GM12878 (cell line): ENCODE measurements around the gene INO80. TPM values are rescaled to one million over a fixed set of nuclear protein-coding genes. Genes with fewer than 3 reads are reported as not detected.

Source experiments
- ATAC-seq: fragments of 200-7000 bp; cut with Tn5 transposase; 3 replicates; pipeline ENCODE4 v1.9.1; 2020; ENCODE audit warnings: mild to moderate bottlenecking, moderate library complexity
- BruUV-seq: library from RNA; stranded (reverse); fragments of 400-500 nt; replicated peaks from 2 replicates; lab custom pipeline; 2021; lab: Mats Ljungman, UMichigan
- CTCF ChIA-PET: fragments of 300-600 bp; sonication (Branson Sonifier 250); formaldehyde crosslinking; extraction: SDS; loops from one replicate; lab custom pipeline; 2021; ENCODE audit warnings: inconsistent platforms; lab: Yijun Ruan, JAX
- POLR2A ChIA-PET: fragments of 350-600 bp; formaldehyde crosslinking; extraction: SDS; loops from one replicate; lab custom pipeline; 2021; ENCODE audit warnings: inconsistent platforms; lab: Charles Lee
- RAD21 ChIA-PET: fragments of 300-600 bp; sonication (Branson Sonifier 250); formaldehyde crosslinking; loops from one replicate; lab custom pipeline; 2023; ENCODE audit warnings: antibody characterized with exemption; ENCODE audit not compliant: unreplicated experiment; lab: Charles Lee
- SMC1A ChIA-PET: fragments of 300-600 bp; sonication (Branson Sonifier 250); formaldehyde crosslinking; loops from one replicate; lab custom pipeline; 2023; ENCODE audit not compliant: unreplicated experiment, uncharacterized antibody; lab: Charles Lee
- DNase-seq: peaks from one replicate; pipeline ENCODE4 v3.0.0-alpha.2; 2011; ENCODE audit warnings: low read depth, low spot score
- FAIRE-seq: peaks from 3 replicates; lab custom pipeline; 2011; peaks lifted over from hg19 to GRCh38; lab: Jason Lieb, UNC
- H2AFZ ChIP-seq: 2 replicates; pipeline ENCODE4 v1.6.0; 2011; ENCODE audit warnings: low read depth, low read length, control low read depth; ENCODE audit not compliant: control insufficient read depth
- H3K27ac ChIP-seq: 2 replicates; pipeline ENCODE4 v1.5.1; 2011; ENCODE audit warnings: control low read depth; ENCODE audit not compliant: control insufficient read depth, insufficient read depth
- H3K27me3 ChIP-seq, 2 experiments: replicated peaks in 1 of 2; 2 replicates each; pipeline versions ENCODE4 v1.6.0 to v1.6.1; 2011; ENCODE audit warnings: low read length in 1 of 2; ENCODE audit not compliant: control insufficient read depth in 2 of 2, insufficient read depth in 2 of 2
- H3K36me3 ChIP-seq, 2 experiments: 2 replicates each; pipeline ENCODE4 v1.5.1; 2011; ENCODE audit warnings: low read length in 1 of 2; ENCODE audit not compliant: control insufficient read depth in 2 of 2, insufficient read depth in 2 of 2
- H3K4me1 ChIP-seq: 2 replicates; pipeline ENCODE4 v1.6.1; 2011; ENCODE audit warnings: mild to moderate bottlenecking, low read length, moderate library complexity, mixed read lengths; ENCODE audit not compliant: control insufficient read depth, insufficient read depth
- H3K4me2 ChIP-seq: 2 replicates; pipeline ENCODE4 v1.6.0; 2011; ENCODE audit warnings: control low read depth; ENCODE audit not compliant: control insufficient read depth, insufficient read depth
- H3K4me3 ChIP-seq: fragments of 200-600 bp; sonication (generic); 2 replicates; pipeline ENCODE4 v1.5.1; 2016
- H3K79me2 ChIP-seq: 2 replicates; pipeline ENCODE4 v1.6.0; 2011; ENCODE audit warnings: low read length; ENCODE audit not compliant: control insufficient read depth, insufficient read depth
- H3K9ac ChIP-seq: 2 replicates; pipeline ENCODE4 v1.8.0; 2011; ENCODE audit warnings: low read length, control low read depth, mixed read lengths; ENCODE audit not compliant: control insufficient read depth, insufficient read depth
- H3K9me3 ChIP-seq: replicated peaks from 3 replicates; pipeline ENCODE4 v1.5.1; 2011; ENCODE audit warnings: mild to moderate bottlenecking, low read length; ENCODE audit not compliant: control insufficient read depth, insufficient read depth
- H4K20me1 ChIP-seq: 2 replicates; pipeline ENCODE4 v1.6.0; 2011; ENCODE audit not compliant: control insufficient read depth, insufficient read depth
- BCL3 ChIP-seq: IDR thresholded peaks from 2 replicates; pipeline ENCODE4 v1.6.1; 2011; ENCODE audit warnings: borderline replicate concordance, low read depth, mild to moderate bottlenecking, moderate library complexity, low read length; ENCODE audit not compliant: insufficient read depth, poor library complexity, severe bottlenecking
- CEBPB ChIP-seq, 2 experiments: fragments of 150-350 bp in 1 of 2; IDR thresholded peaks; 2 replicates each; pipeline ENCODE4 v1.6.1; 2012 to 2014; ENCODE audit warnings: low read depth in 2 of 2, low read length in 2 of 2, borderline replicate concordance in 1 of 2, inconsistent platforms in 1 of 2
- CHD1 ChIP-seq: IDR thresholded peaks from 2 replicates; pipeline ENCODE4 v1.6.1; 2012; ENCODE audit warnings: low read depth, low read length, improper control_type of control experiment
- DPF2 ChIP-seq: fragments of 450-650 bp; IDR thresholded peaks from 2 replicates; pipeline ENCODE4 v1.6.1; 2017; ENCODE audit warnings: mild to moderate bottlenecking
- EGR1 ChIP-seq, 2 experiments: IDR thresholded peaks; 1 replicate in 1 of 2; 2 replicates in 1 of 2; pipeline ENCODE4 v1.6.1; 2011 to 2012; ENCODE audit warnings: low read depth in 2 of 2, low read length in 2 of 2, borderline replicate concordance in 1 of 2, mild to moderate bottlenecking in 1 of 2, moderate library complexity in 1 of 2
- ESRRA ChIP-seq: IDR thresholded peaks from 2 replicates; pipeline ENCODE4 v1.6.1; 2012; ENCODE audit warnings: mild to moderate bottlenecking, low read length, improper control_type of control experiment
- IKZF2 ChIP-seq, 2 experiments: fragments of 450-650 bp; IDR thresholded peaks; 2 replicates each; pipeline ENCODE4 v1.6.1; 2017; ENCODE audit warnings: mild to moderate bottlenecking in 2 of 2, moderate library complexity in 2 of 2
- JUNB ChIP-seq: IDR thresholded peaks from 2 replicates; pipeline ENCODE4 v1.6.1; 2016; ENCODE audit warnings: antibody characterized with exemption, mild to moderate bottlenecking
- MXI1 ChIP-seq: fragments of 150-350 bp; IDR thresholded peaks from 2 replicates; pipeline ENCODE4 v1.6.1; 2011; ENCODE audit warnings: low read depth, mild to moderate bottlenecking, inconsistent platforms, low read length, improper control_type of control experiment
- NR2C1 ChIP-seq: fragments of 450-650 bp; IDR thresholded peaks from 2 replicates; pipeline ENCODE4 v1.6.1; 2017; ENCODE audit warnings: antibody characterized with exemption, mild to moderate bottlenecking, moderate library complexity
- POLR2A ChIP-seq: IDR thresholded peaks from 2 replicates; pipeline ENCODE4 v1.6.1; 2011; ENCODE audit warnings: low read depth, mild to moderate bottlenecking, low read length
- POLR2AphosphoS5 ChIP-seq: IDR thresholded peaks from 2 replicates; pipeline ENCODE4 v1.6.1; 2011; ENCODE audit warnings: mild to moderate bottlenecking, low read length, inconsistent platforms
- RFX5 ChIP-seq: IDR thresholded peaks from 2 replicates; pipeline ENCODE4 v1.6.1; 2011; ENCODE audit warnings: low read depth, low read length, improper control_type of control experiment
- SMAD1 ChIP-seq: fragments of 450-650 bp; IDR thresholded peaks from 2 replicates; pipeline ENCODE4 v1.6.1; 2018; ENCODE audit warnings: mild to moderate bottlenecking, low read depth; ENCODE audit not compliant: partially characterized antibody
- SMAD5 ChIP-seq: IDR thresholded peaks from 2 replicates; pipeline ENCODE4 v1.6.1; 2016; ENCODE audit warnings: antibody characterized with exemption, low read depth
- SMC3 ChIP-seq: IDR thresholded peaks from 2 replicates; pipeline ENCODE4 v1.6.1; 2011; ENCODE audit warnings: low read length, improper control_type of control experiment, borderline replicate concordance
- TARDBP ChIP-seq: IDR thresholded peaks from 2 replicates; pipeline ENCODE4 v1.6.1; 2016; ENCODE audit warnings: borderline replicate concordance
- WRNIP1 ChIP-seq: IDR thresholded peaks from 2 replicates; pipeline ENCODE4 v1.6.1; 2011; ENCODE audit warnings: low read depth, low read length, improper control_type of control experiment, borderline replicate concordance
- ZZZ3 ChIP-seq: IDR thresholded peaks from 2 replicates; pipeline ENCODE4 v1.6.1; 2011; ENCODE audit warnings: low read depth; ENCODE audit not compliant: control insufficient read depth, insufficient read length
- WGBS: methylation state at CpG from one replicate; pipeline ENCODE4 v1.1.6; 2016; ENCODE audit warnings: low lambda C conversion rate; ENCODE audit not compliant: insufficient replicate concordance, insufficient coverage; ENCODE audit errors: missing lambda C conversion rate; 5-methylcytosine and 5-hydroxymethylcytosine counted together
- in situ Hi-C: fragments of 300-500 bp; cut with MboI; formaldehyde crosslinking; loops from 9 replicates; pipeline ENCODE4 v1.14.3; 2018; ENCODE audit warnings: mixed read lengths
- intact Hi-C: fragments of 100-400 bp; cut with micrococcal nuclease; formaldehyde crosslinking; loops from one replicate; pipeline ENCODE4 v1.14.2; 2022; ENCODE audit not compliant: unreplicated experiment
- polyA plus RNA-seq, 11 experiments: library from polyadenylated mRNA; depleted of rRNA in 4 of 11; unstranded in 6 of 11; stranded (reverse) in 5 of 11; fragments of >200 nt; fragmentation: Nextera tagmentation in 4 of 11; fragmentation: Illumina TruSeq in 1 of 11; extraction: Ambion mirVana in 4 of 11; extraction: Trizol in 1 of 11; gene quantifications; 1 replicate in 1 of 11; 2 replicates in 10 of 11; pipeline versions ENCODE4 v1.2.1 to v1.2.3, GENCODE V29; 2011 to 2016; ENCODE audit warnings: inconsistent platforms in 2 of 11, missing spikeins in 2 of 11, low read depth in 1 of 11
- total RNA-seq, 4 experiments: library from RNA; depleted of rRNA in 3 of 4; stranded (reverse); fragments of >200 nt in 3 of 4; fragmentation: Illumina TruSeq in 1 of 4; extraction: Trizol in 1 of 4; gene quantifications; 2 replicates each; pipeline versions ENCODE4 v1.2.1 to v1.2.3, GENCODE V29; 2013 to 2021

INO80 gene
- total and polyA plus RNA-seq, 10 of the 15 experiments (the other 5 are each of a cell fraction or from before 2014, with no cell fraction given) = 4.5 to 25.0 (median 14.2) TPM

GRCh38 chr15:40978562-40978961 is 137.5 kb downstream of the INO80 start (continued):
- TF ChIP-seq ZZZ3 = no peak

GRCh38 chr15:40978141-40978540 is 137.9 kb downstream of the INO80 start:
- WGBS = 78% methylated on average over 2 of the region's 2 CpGs
- no peak for FAIRE-seq

GRCh38 chr15:40976819-40977218 is 139.3 kb downstream of the INO80 start:
- FAIRE-seq (no peak), ATAC-seq (no peak), DNase-seq (no peak)
- H3K27me3 ChIP-seq = no peaks in the 10 kb centered on the region
- H2AFZ ChIP-seq = no peak overlapping the region
- H3K79me2 ChIP-seq = no peaks in the 10 kb centered on the region
- H3K9ac ChIP-seq = no peak overlapping the region
- H3K4me1 ChIP-seq = no peaks in the 10 kb centered on the region
- ChIA-PET SMC1A (no interaction called here), CTCF (interaction anchor here (0.9 kb wide), 1 partner anchor 46 kb away, joined by 3 read pairs; no protein-coding TSS in a partner anchor), RAD21 (no interaction called here), POLR2A (no interaction called here)
- no peaks in the 10 kb centered on the region for H3K9me3 ChIP-seq
- no peak overlapping the region for H3K4me2 ChIP-seq
- no peak overlapping the region for H3K27ac ChIP-seq
- H3K4me3 ChIP-seq = no peak overlapping the region
- peaks cover 0 to 24% of the 10 kb centered on the region in 2 experiments; a peak in 3 of 4 replicates for H3K36me3 ChIP-seq
- in situ Hi-C loops (no loop called here), intact Hi-C loops (no loop called here)
- no peaks in the 10 kb centered on the region for H4K20me1 ChIP-seq
- no TSS peak for BruUV-seq
- WGBS = 94% methylated on average over 7 of the region's 7 CpGs
- TF ChIP-seq EGR1 (IDR thresholded peaks at IDR 0.05; ENCODE audit: borderline replicate concordance in 1 of 2, low read depth in 2 of 2, low read length in 2 of 2) = no peak
- TF ChIP-seq MXI1 = no peak
- TF ChIP-seq TARDBP = no peak
- TF ChIP-seq SMC3 = no peak
- TF ChIP-seq ESRRA = no peak
- TF ChIP-seq IKZF2 (IDR thresholded peaks at IDR 0.05) = no peak
- TF ChIP-seq CHD1 = no peak
- no peak for TF ChIP-seq DPF2
- TF ChIP-seq WRNIP1 = no peak
- TF ChIP-seq BCL3 = no peak
- TF ChIP-seq POLR2AphosphoS5 = no peak
- no peak for TF ChIP-seq SMAD5
- no peak for TF ChIP-seq POLR2A
- TF ChIP-seq CEBPB (IDR thresholded peaks at IDR 0.05; ENCODE audit: borderline replicate concordance in 1 of 2, low read depth in 2 of 2, low read length in 2 of 2) = no peak
- TF ChIP-seq SMAD1 = no peak

More at GRCh38 chr15:40978141-40978540, 137.9 kb downstream of the INO80 start:
- no peak overlapping the region for H3K4me2 ChIP-seq
- ChIA-PET POLR2A (no interaction called here), SMC1A (interaction anchor here (1.0 kb wide), 1 partner anchor 20 kb away, joined by 3 read pairs; no protein-coding TSS in a partner anchor), CTCF (no interaction called here), RAD21 (no interaction called here)
- no peak overlapping the region for H3K4me3 ChIP-seq
- H3K79me2 ChIP-seq = no peaks in the 10 kb centered on the region
- no peaks in the 10 kb centered on the region for H3K4me1 ChIP-seq
- intact Hi-C loops = no loop called here
- H3K36me3 ChIP-seq = peaks cover 6 to 33% of the 10 kb centered on the region in 2 experiments
- BruUV-seq = no TSS peak
- TF ChIP-seq NR2C1 (no peak), RFX5 (no peak), JUNB (no peak)
- no peak overlapping the region for H3K27ac ChIP-seq
- no peaks in the 10 kb centered on the region for H4K20me1 ChIP-seq
- in situ Hi-C loops = no loop called here
- H3K9me3 ChIP-seq = no peaks in the 10 kb centered on the region
- no peak for ATAC-seq
- H3K9ac ChIP-seq = no peak overlapping the region
- H3K27me3 ChIP-seq = no peaks in the 10 kb centered on the region
- no peak for DNase-seq
- H2AFZ ChIP-seq = no peak overlapping the region
